Purkinje cell (primary cell): ENCODE data around the gene GMPR2. TPM values are rescaled to one million over a fixed set of nuclear protein-coding genes. Genes with fewer than 3 reads are reported as not detected.

Experiments
- polyA plus RNA-seq: library from polyadenylated mRNA; unstranded; fragments of >200 nt; fragmentation: Nextera tagmentation; gene quantifications from 2 replicates; pipeline ENCODE4 v1.2.1, GENCODE V29; 2014

Gene GMPR2
- 57.3 and 98.9 TPM in 2 replicates for polyA plus RNA-seq

DNA sequence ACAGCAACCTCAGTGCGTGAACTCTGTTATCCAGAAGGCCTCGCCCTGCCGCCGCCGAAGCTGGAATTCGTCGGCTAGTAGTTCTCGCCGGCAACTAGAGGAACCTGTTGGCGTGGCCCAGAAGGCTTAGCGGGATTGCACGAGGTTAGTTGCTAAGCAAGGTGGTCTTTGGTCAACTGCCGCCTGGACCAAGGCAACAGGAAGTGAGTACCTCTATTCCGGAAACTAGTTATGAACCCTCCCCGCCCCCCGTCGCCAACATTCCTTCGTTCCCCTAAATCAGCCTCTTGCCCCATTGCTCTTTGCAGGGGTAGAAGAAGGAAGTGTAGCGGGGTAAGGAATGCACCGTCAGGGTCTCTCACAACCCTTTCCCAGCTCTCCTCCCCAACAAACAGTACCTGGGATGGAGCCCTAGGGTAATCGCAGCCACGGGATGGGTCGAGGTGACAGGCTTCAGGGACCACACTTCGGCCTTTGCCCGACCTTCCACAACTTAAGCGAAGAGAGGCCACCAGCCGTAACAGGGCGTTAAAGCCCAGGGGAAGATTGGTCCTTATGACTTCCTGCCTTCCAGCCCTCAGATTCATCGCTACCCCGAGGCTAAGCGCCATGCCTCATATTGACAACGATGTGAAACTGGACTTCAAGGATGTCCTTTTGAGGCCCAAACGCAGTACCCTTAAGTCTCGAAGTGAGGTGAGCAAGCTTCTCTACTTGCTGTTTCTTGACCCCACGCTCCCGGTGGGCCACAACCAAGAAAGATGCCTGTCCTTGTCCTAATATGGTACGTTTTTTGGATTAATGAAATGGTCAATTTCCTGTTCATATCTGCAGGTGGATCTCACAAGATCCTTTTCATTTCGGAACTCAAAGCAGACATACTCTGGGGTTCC, at the start of gene GMPR2:
Gene GMPR2 (plus strand): TSS at position 285 of the 893 bp plus-strand sequence. CDS start 325 bp downstream, at position 610.

DNA sequence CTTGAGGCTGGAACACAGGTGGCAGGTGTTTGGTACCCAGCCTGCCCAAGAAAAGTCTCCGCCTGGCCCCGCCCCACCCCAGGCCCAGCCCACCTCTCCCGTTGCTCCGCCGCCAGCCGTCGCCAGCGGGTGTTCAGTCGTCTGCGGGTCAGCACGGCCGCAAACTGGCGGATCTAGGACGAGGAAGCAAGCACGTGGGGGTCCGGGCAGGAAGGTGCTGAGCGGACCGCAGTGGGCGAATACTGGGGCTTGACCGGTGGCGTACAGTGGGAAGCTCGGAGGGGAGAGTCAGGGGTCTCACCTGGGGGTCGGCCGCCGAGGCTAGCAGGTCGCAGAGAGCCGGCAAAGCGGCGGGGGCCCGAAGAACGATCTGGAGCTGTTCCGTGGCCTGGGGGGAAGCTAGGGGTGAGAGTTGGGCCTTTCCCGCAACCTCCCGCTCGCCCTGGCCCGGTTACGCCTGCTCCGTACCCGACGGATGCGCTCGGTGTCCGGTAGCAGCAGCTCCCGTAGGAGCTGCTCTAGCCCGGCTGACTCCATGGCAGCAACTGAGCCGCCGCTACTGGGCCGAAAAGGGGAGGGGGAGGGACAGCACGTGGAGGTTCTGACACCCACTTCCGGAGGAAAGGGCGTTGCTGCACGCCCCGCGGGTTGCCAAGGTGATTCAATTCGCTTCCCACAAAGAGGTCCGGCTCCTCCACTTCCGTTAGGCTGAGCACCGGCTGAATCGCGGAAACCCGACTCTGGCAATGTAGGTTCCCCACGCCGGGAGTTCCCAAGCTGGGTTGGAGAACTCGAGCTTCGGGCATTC, 44.3 kb upstream of the GMPR2 start, which contains the start of gene IPO4:
Gene IPO4 (minus strand): TSS at position 566 of the 808 bp plus-strand sequence. CDS start 29 bp downstream, at position 537.

DNA sequence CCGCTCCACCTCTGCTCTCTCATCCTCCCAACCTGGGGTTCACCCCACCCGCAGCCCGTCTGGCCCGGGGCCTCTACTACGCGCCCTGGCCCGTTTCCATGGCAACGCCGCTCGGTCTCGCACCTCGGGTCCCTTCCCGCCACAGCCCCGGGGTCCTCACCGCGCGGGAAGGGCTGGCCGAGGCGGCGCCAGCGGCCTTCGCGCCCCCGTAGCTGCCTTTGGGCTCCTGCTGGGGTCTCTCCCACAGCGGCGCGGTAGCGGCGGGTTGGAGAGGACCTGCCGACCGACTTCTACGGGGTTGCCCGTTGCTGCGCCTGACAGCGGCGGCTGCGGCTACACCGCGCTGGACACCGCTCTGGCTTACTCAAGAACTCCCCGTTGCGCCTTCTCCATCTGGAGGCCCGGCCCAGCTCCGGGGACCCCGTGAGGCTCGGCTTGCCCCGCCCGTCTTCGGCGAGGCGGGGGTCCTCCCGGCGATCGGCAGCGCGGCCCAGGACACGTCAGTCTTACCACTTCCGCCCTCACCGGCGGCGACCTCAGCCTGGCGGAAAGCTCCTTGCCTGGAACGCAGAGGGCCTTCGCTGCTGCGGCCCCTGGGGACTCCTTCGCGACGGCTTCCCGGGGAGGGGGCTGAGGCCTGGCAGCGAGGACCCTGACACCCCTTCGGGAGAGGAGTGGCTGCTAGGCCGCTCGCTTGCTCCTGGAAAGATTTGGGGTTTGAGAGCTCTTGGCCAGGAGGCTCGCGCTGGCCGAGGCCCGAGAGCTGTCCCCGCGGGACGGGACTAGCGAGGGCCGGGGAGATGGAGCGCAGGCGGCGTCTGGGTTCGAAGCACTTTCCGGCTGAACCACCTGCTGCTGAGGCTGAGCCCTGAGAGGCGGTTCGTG, 37.3 kb upstream of the GMPR2 start, which contains the start of gene TM9SF1:
Gene TM9SF1 (minus strand): TSS at position 256 of the 885 bp plus-strand sequence. CDS start 422 bp downstream, outside the sequence.

DNA sequence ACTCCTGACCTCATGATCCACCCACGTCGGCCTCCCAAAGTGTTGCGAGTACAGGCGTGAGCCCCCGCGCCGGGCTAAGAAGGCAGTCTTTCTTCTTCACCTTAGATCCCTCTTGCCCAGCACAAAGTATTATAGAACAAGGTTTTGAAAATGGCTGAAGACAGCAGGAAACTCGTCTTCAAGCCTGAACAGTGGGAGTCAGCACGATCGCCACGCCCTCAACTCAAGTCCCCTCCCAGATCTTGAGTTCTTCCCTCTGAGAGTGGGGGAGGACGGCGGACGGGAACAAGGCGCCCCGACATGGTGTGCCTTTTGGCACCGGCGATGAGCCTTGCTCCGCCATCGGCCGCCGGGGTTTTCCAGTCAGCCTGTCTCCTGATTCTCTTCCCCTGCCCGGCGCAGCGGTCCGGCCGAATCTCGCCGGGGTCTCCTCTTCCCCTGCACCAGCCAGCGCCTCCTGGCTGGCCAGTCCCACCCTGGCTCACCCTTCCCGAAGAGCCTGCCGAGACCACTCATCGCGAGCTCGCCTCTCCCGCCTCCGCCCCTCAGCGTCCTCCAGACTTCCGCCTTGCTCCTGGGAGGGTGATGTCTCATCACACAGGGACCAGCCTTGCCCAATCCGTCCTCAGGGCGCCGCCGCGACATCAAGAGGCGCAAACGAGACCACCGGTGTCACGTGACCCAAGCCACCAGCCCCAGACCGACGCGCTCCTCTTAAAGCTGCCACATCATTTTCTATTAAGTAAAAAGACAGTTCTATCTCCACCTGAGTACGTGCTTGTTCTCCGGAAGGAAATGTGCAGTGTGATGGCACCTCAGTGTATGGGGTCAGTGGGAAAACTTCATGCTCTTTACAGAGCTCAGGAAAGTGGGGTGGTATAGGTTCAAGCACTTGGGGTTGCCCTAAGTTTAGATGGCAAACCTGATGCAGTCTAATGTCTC, 19.5 kb upstream of the GMPR2 start, which contains the start of gene CHMP4A:
Gene CHMP4A (minus strand): TSS at position 565 of the 942 bp plus-strand sequence. CDS start 49 bp downstream, at position 516.

DNA sequence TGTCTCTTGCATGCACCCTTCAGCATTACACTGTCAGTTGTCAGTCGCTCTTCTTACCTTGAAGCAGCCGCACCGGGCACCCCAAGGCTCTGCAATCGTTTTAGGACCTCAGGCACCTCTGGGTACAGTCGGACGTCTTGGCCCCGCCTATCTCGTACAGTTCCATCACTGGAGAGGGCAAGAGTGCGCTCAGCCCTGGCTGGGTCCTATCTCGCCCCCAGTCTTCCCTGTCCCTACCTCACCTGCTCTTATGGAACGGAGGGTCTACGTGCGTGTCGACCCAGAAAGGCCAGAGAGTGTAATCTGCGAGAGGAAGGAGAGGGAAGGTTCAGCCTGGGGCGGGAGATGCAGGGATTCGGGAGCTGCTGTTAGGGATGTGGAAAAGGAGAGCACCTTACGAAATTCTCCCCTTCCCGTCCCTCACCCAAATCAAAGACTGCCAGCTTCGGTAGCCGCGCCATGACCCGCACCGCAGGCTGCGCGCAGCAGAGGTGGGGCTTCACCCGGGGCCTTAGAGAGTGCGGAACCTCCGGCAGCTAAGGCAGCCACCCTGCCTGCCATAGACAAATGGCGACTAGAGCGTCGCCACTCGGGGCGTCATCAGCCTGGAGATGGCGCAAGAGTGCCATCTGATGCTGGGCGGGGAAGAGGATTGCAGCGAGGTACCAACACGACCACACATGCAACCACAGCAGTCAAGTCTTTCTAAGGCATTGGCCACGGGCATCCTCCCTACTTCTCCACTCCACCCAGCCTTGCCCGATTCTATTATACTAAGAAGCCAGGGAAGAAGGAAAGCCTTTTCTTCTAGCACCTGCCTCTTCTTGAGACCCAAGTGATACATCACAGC, 17.0 kb upstream of the GMPR2 start, which contains the start of gene MDP1:
Gene MDP1 (minus strand): TSS at position 572 of the 850 bp plus-strand sequence. CDS start 111 bp downstream, at position 461.

DNA sequence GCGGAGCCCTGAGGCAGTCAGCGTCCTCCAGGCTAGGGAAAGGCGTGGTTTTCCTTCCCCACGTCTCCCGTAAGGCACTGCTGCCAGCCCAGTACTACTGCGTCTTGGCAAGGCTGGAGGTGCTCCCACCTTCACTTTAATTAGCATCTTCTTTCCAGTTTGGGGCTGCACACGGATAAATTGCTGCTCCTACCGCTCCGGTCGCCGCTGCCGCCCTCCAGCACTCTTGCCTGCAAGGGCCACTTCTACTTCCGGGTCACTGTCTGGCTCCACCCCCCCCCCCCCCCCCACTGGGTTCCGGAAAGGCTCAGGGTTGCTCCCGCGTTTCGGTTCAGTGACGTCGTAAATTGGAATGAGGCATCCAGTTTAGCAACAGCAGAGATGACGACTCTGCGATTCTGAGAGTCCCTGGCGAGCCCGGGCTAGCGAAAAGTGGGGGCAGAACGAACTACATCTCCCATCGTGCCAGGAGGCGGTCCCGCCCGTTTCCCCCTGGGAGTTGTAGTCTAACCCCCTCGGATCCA, 546 bp upstream of the GMPR2 start, which contains the start of gene NEDD8:
Gene NEDD8 (minus strand): TSS at position 247 of the 524 bp plus-strand sequence. CDS start 100 bp downstream, at position 147.

GRCh38 chr14:24262821-24263733, 30.3 kb downstream of the GMPR2 start, which contains the start of gene TGM1:
TSS of gene TGM1 (minus strand) at chr14:24263177. CDS start at chr14:24262352, 825 bp downstream.

DNA sequence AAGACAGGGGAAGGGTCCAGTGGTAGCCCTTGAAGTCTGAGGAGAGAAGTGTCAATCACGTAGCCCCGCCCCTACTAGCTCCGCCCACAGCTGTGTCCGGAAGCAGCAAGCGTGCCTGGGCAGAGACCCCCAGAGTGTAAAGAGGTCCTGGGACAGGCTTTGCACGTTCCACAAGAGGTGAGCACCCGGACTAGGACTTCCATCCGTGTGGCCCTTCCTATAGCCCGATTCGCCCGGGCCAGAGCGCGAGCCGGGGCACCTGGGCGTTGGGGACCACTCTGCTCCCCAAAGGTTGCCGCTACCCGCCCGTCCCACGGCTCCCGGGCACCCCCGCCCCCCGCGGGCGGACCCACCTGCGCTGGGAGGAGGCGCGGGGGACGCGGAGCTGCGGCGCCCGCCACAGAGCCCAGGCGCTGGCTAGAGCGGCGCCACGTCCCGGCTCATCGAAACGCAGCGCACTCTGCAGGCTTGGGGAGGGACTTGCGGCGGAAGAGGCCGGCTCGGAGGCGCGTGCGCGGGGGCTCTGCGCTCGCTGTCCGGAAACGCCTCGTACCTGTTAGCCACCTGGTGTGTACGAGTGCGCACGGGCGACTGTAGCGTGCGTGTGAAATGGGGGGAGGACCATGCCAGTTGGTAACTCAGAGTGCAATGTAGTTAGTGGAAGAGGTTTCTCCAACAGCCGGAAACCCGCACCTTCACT, 38.6 kb downstream of the GMPR2 start, which contains the start of gene RABGGTA:
Gene RABGGTA (minus strand): TSS at position 464 of the 700 bp plus-strand sequence. CDS start 482 bp downstream, outside the sequence.

Other genes starting within 250 kb of the GMPR2 start
- 1.9 and 3.5 TPM in 2 replicates for gene DHRS4L2, start 244.0 kb upstream of the GMPR2 start, polyA plus RNA-seq
- 0.52 and 1.0 TPM in 2 replicates for gene CARMIL3, start 180.9 kb upstream of the GMPR2 start, polyA plus RNA-seq
- 30.4 and 42.2 TPM in 2 replicates for gene CPNE6, start 161.4 kb upstream of the GMPR2 start, polyA plus RNA-seq
- 1.2 TPM in 1 of 2 replicates, not detected in the other for gene PCK2, start 138.6 kb upstream of the GMPR2 start, polyA plus RNA-seq
- 9.2 and 10.2 TPM in 2 replicates for gene DCAF11, start 118.2 kb upstream of the GMPR2 start, polyA plus RNA-seq
- gene NRL, start 118.0 kb upstream of the GMPR2 start, polyA plus RNA-seq: 0.27 TPM in 1 of 2 replicates, not detected in the other
- not detected in 2 replicates for gene FITM1, start 102.3 kb upstream of the GMPR2 start, polyA plus RNA-seq
- 104 and 112 TPM in 2 replicates for gene PSME1, start 96.7 kb upstream of the GMPR2 start, polyA plus RNA-seq
- gene EMC9, start 91.3 kb upstream of the GMPR2 start, polyA plus RNA-seq: 21.2 and 22.7 TPM in 2 replicates
- 117 and 133 TPM in 2 replicates for gene PSME2, start 86.3 kb upstream of the GMPR2 start, polyA plus RNA-seq
- 15.5 and 28.7 TPM in 2 replicates for gene RNF31, start 85.4 kb upstream of the GMPR2 start, polyA plus RNA-seq
- gene IRF9, start 71.7 kb upstream of the GMPR2 start, polyA plus RNA-seq: 5.3 and 7.2 TPM in 2 replicates
- 6.9 and 12.6 TPM in 2 replicates for gene REC8, start 60.8 kb upstream of the GMPR2 start, polyA plus RNA-seq
- gene IPO4, start 44.1 kb upstream of the GMPR2 start, polyA plus RNA-seq: 11.9 and 14.7 TPM in 2 replicates
- 16.9 and 18.7 TPM in 2 replicates for gene TM9SF1, start 37.5 kb upstream of the GMPR2 start, polyA plus RNA-seq
- gene TSSK4, start 27.2 kb upstream of the GMPR2 start, polyA plus RNA-seq: not detected in 2 replicates
- 36.2 and 56.5 TPM in 2 replicates for gene CHMP4A, start 19.4 kb upstream of the GMPR2 start, polyA plus RNA-seq
- 35.8 and 55.7 TPM in 2 replicates for gene MDP1, start 16.9 kb upstream of the GMPR2 start, polyA plus RNA-seq
- gene NEDD8, start 562 bp upstream of the GMPR2 start, polyA plus RNA-seq: 1,309 and 1,370 TPM in 2 replicates
- gene TINF2, start 9.7 kb downstream of the GMPR2 start, polyA plus RNA-seq: 21.3 and 23.5 TPM in 2 replicates
- gene TGM1, start 30.2 kb downstream of the GMPR2 start, polyA plus RNA-seq: not detected in 2 replicates
- gene RABGGTA, start 38.7 kb downstream of the GMPR2 start, polyA plus RNA-seq: 13.6 and 17.3 TPM in 2 replicates
- gene DHRS1, start 66.9 kb downstream of the GMPR2 start, polyA plus RNA-seq: 7.7 and 15.5 TPM in 2 replicates
- 3.4 and 5.3 TPM in 2 replicates for gene NOP9, start 66.9 kb downstream of the GMPR2 start, polyA plus RNA-seq
- 3.6 TPM in 1 of 2 replicates, not detected in the other for gene CIDEB, start 75.0 kb downstream of the GMPR2 start, polyA plus RNA-seq
- 0.86 TPM in 1 of 2 replicates, not detected in the other for gene LTB4R2, start 77.2 kb downstream of the GMPR2 start, polyA plus RNA-seq
- 0.79 and 1.8 TPM in 2 replicates for gene LTB4R, start 78.6 kb downstream of the GMPR2 start, polyA plus RNA-seq
- gene ADCY4, start 102.1 kb downstream of the GMPR2 start, polyA plus RNA-seq: 0.99 TPM in 1 of 2 replicates, not detected in the other
- gene RIPK3, start 107.1 kb downstream of the GMPR2 start, polyA plus RNA-seq: not detected in 2 replicates
- gene NFATC4, start 135.3 kb downstream of the GMPR2 start, polyA plus RNA-seq: 0.81 and 6.9 TPM in 2 replicates
- gene NYNRIN, start 166.1 kb downstream of the GMPR2 start, polyA plus RNA-seq: 0.05 and 0.87 TPM in 2 replicates
- 2.9 and 5.2 TPM in 2 replicates for gene CBLN3, start 196.7 kb downstream of the GMPR2 start, polyA plus RNA-seq
- gene KHNYN, start 197.0 kb downstream of the GMPR2 start, polyA plus RNA-seq: 0.28 and 0.52 TPM in 2 replicates
- 100 and 109 TPM in 2 replicates for gene SDR39U1, start 209.8 kb downstream of the GMPR2 start, polyA plus RNA-seq